ENCODE measurements around the gene SUPT4H1. TPM values are rescaled to one million over a fixed set of nuclear protein-coding genes. Genes with fewer than 3 reads are reported as not detected.
A peak's percentile ranks its signal among the peaks of the same experiment; 100 is the strongest.

The SUPT4H1 gene
- total and polyA plus RNA-seq, 2 of the 4 experiments (the other 2 are of a cell fraction): 51.6 to 129 TPM

- peak overlapping the region; percentile 50 for H2AK5ac ChIP-seq (ENCODE audit: low read depth, low read length)
- H2BK120ac ChIP-seq (ENCODE audit: low read depth, low read length): peak overlapping the region; percentile 40; the same call in 1 of the 2 replicates
- BruUV-seq (replicated peaks): no TSS peak
- peak overlapping the region; percentile 35; the same call in 1 of the 2 replicates for H3K4ac ChIP-seq (ENCODE audit: low read depth, low read length)
- no peak for TF ChIP-seq MAFK (IDR thresholded peaks at IDR 0.05; ENCODE audit: low read depth, low read length)
- TF ChIP-seq POLR2A (IDR thresholded peaks at IDR 0.05; ENCODE audit: low read depth, low read length): no peak
- no peak for TF ChIP-seq BHLHE40 (IDR thresholded peaks at IDR 0.05; ENCODE audit: low read depth, low read length)
- no peak for TF ChIP-seq CTCF (conservative IDR thresholded peaks at IDR 0.05; ENCODE audit: low read depth, low read length)
- TF ChIP-seq SMC3 (IDR thresholded peaks at IDR 0.05; ENCODE audit: low read depth, low read length): no peak
- no peak for TF ChIP-seq MXI1 (IDR thresholded peaks at IDR 0.05; ENCODE audit: borderline replicate concordance, low read depth, low read length)
- no peak overlapping the region for H2BK15ac ChIP-seq (ENCODE audit: low read depth, low read length)
- peak overlapping the region; percentile 26 for H2BK5ac ChIP-seq (ENCODE audit: low read depth, low read length, poor library complexity, severe bottlenecking)
- H3K79me1 ChIP-seq (ENCODE audit: low read depth in 1 of 2, low read length in 2 of 2): no peaks in the 10 kb centered on the region
- H4K91ac ChIP-seq (ENCODE audit: insufficient read depth, low read depth, low read length): no peak overlapping the region; the same call in 1 of the 2 replicates
- no peaks in the 10 kb centered on the region for H3K27me3 ChIP-seq (ENCODE audit: control insufficient read depth, insufficient read depth, low read length)
- H3K9me1 ChIP-seq (ENCODE audit: insufficient read depth, low read length): peaks cover 12% of the 10 kb centered on the region
- peaks cover 8% of the 10 kb centered on the region; the same call in 1 of the 2 replicates for H3K4me1 ChIP-seq (ENCODE audit: control insufficient read depth, insufficient read depth, low read length)
- H2AFZ ChIP-seq (replicated peaks; ENCODE audit: low read length, poor library complexity): peak overlapping the region; percentile 41
- H3K14ac ChIP-seq (replicated peaks; ENCODE audit: low read depth, low read length): no peak overlapping the region; the same call in 1 of the 2 replicates
- no peak overlapping the region for H3K18ac ChIP-seq (ENCODE audit: low read depth, low read length)
- H4K5ac ChIP-seq (ENCODE audit: low read depth, low read length): no peak overlapping the region; the same call in 1 of the 2 replicates
- H3K9ac ChIP-seq (ENCODE audit: low read depth, low read length): no peak overlapping the region
- intact Hi-C loops (cut with micrococcal nuclease): no loop called here
- no peaks in the 10 kb centered on the region for H3K9me3 ChIP-seq (ENCODE audit: control insufficient read depth, insufficient read depth, low read length)
- H2AK9ac ChIP-seq (replicated peaks; ENCODE audit: low read depth, low read length, poor library complexity): no peak overlapping the region
- H3K4me2 ChIP-seq (ENCODE audit: low read depth, low read length): no peak overlapping the region
- dilution Hi-C loops (cut with HindIII; ENCODE audit: low sequenced_read_pairs, unreplicated experiment): no loop called here
- DNase-seq (no peak), ATAC-seq (ENCODE audit: low read depth) (no peak)
- POLR2A ChIA-PET (ENCODE audit: unreplicated experiment): no interaction called here
- CTCF ChIA-PET: no interaction called here
- no peak overlapping the region for H3K4me3 ChIP-seq (ENCODE audit: insufficient read depth, low read depth, low read length)
- H3K36me3 ChIP-seq (ENCODE audit: control insufficient read depth, insufficient read depth, low read length): no peaks in the 10 kb centered on the region
- WGBS, 2 experiments (ENCODE audit: extremely low coverage in 2 of 2, insufficient read length in 1 of 2): 83% methylated on average over 1 of the region's 23 CpGs; no CpG with 5 or more reads in 1 of the 2 experiments
- H3K27ac ChIP-seq (ENCODE audit: insufficient read depth, low read length): no peak overlapping the region
- no peak overlapping the region for H2BK20ac ChIP-seq (ENCODE audit: low read depth, low read length)
- H3K23ac ChIP-seq (ENCODE audit: low read depth, low read length): no peak overlapping the region
- H4K20me1 ChIP-seq (ENCODE audit: insufficient read depth, low read length): no peaks in the 10 kb centered on the region
- peak overlapping the region; percentile 57 to 64; a peak in 3 of 4 replicates for H4K8ac ChIP-seq (ENCODE audit: low read depth in 2 of 2, low read length in 2 of 2)
- in situ Hi-C loops (cut with MboI; ENCODE audit: low sequenced_read_pairs): loop anchor here (25.0 kb wide), 1 partner anchor 469 kb away; the partner anchor contains the start of gene MRPS23
- H3K56ac ChIP-seq (ENCODE audit: extremely low read depth, insufficient read depth, low read length): no peak overlapping the region
These were observed 20.8 kb downstream of the SUPT4H1 start for GRCh38 chr17:58330997-58331814.

Data from IMR-90 (cell line).